GM23248 (cell line): ENCODE data around the gene PDCL3. TPM values are rescaled to one million over a fixed set of nuclear protein-coding genes. Genes with fewer than 3 reads are reported as not detected.

ENCODE experiments used
- DNase-seq: peaks from one replicate; pipeline ENCODE4 v3.0.0-alpha.2; 2015
- H2AFZ ChIP-seq: fragments of 200-600 bp; sonication (generic); 2 replicates; pipeline ENCODE4 v1.6.1; 2016; ENCODE audit warnings: antibody characterized with exemption
- H3F3A ChIP-seq: fragments of 200-600 bp; sonication (generic); 2 replicates; pipeline ENCODE4 v1.6.1; 2016; ENCODE audit warnings: mild to moderate bottlenecking, antibody characterized with exemption, mixed run types; ENCODE audit not compliant: insufficient read depth
- H3K27ac ChIP-seq: fragments of 200-600 bp; sonication (generic); 2 replicates; pipeline ENCODE4 v1.5.1; 2016; ENCODE audit warnings: mild to moderate bottlenecking
- H3K27me3 ChIP-seq: fragments of 200-600 bp; sonication (generic); replicated peaks from 2 replicates; pipeline ENCODE4 v1.6.1; 2016; ENCODE audit warnings: mild to moderate bottlenecking; ENCODE audit not compliant: insufficient read depth
- H3K36me3 ChIP-seq: fragments of 200-600 bp; sonication (generic); 2 replicates; pipeline ENCODE4 v1.6.1; 2016; ENCODE audit warnings: low read depth, mild to moderate bottlenecking
- H3K4me1 ChIP-seq: fragments of 200-600 bp; sonication (generic); 2 replicates; pipeline ENCODE4 v1.6.1; 2016; ENCODE audit warnings: mild to moderate bottlenecking; ENCODE audit not compliant: insufficient read depth
- H3K4me2 ChIP-seq: fragments of 200-600 bp; sonication (generic); one replicate; pipeline ENCODE4 v1.6.1; 2016; ENCODE audit warnings: mild to moderate bottlenecking; ENCODE audit not compliant: unreplicated experiment
- H3K4me3 ChIP-seq: fragments of 200-600 bp; sonication (generic); 2 replicates; pipeline ENCODE4 v1.5.1; 2016; ENCODE audit warnings: mild to moderate bottlenecking
- H3K79me2 ChIP-seq: fragments of 200-600 bp; sonication (generic); 2 replicates; pipeline ENCODE4 v1.6.1; 2016; ENCODE audit warnings: mild to moderate bottlenecking; ENCODE audit not compliant: insufficient read depth
- H3K9ac ChIP-seq: fragments of 200-600 bp; sonication (generic); 2 replicates; pipeline ENCODE4 v1.6.1; 2016; ENCODE audit warnings: mild to moderate bottlenecking
- H3K9me2 ChIP-seq: fragments of 200-600 bp; sonication (generic); 2 replicates; pipeline ENCODE4 v1.6.1; 2016; ENCODE audit warnings: mixed run types, mild to moderate bottlenecking, moderate library complexity; ENCODE audit not compliant: insufficient read depth
- H3K9me3 ChIP-seq: fragments of 200-600 bp; sonication (generic); one replicate; pipeline ENCODE4 v1.6.1; 2017; ENCODE audit warnings: low read depth
- H4K20me1 ChIP-seq: fragments of 200-600 bp; sonication (generic); 2 replicates; pipeline ENCODE4 v1.6.0; 2016; ENCODE audit not compliant: insufficient read depth
- EZH2 ChIP-seq: fragments of 200-600 bp; sonication (generic); IDR thresholded peaks from 2 replicates; pipeline ENCODE4 v1.6.1; 2018; ENCODE audit warnings: antibody characterized with exemption, mild to moderate bottlenecking; ENCODE audit not compliant: insufficient read depth, poor library complexity, severe bottlenecking
- EZH2phosphoT487 ChIP-seq: fragments of 200-600 bp; sonication (generic); IDR thresholded peaks from 2 replicates; pipeline ENCODE4 v1.6.1; 2018; ENCODE audit warnings: antibody characterized with exemption, moderate library complexity, mild to moderate bottlenecking, low read depth; ENCODE audit not compliant: insufficient read depth
- WGBS, 2 experiments: methylation state at CpG; one replicate each; pipeline ENCODE4 v1.1.6; 2015 to 2017; ENCODE audit warnings: low lambda C conversion rate in 2 of 2, low coverage in 1 of 2; ENCODE audit errors: missing lambda C conversion rate in 2 of 2; 5-methylcytosine and 5-hydroxymethylcytosine counted together
- in situ Hi-C: fragments of 300-500 bp; cut with MboI; formaldehyde crosslinking; loops from 2 replicates; pipeline ENCODE4 v1.15.0; 2020
- polyA plus RNA-seq: library from polyadenylated mRNA; unstranded; fragments of >200 nt; fragmentation: Nextera tagmentation; extraction: Ambion mirVana; gene quantifications from 2 replicates; pipeline ENCODE4 v1.2.1, GENCODE V29; 2016
- total RNA-seq: library from RNA; depleted of rRNA; stranded (reverse); fragments of >200 nt; shearing (Covaris generic); gene quantifications from 2 replicates; pipeline ENCODE4 v1.2.3, GENCODE V29; 2014

The PDCL3 gene
- total and polyA plus RNA-seq, 2 experiments from 2014 or later, result 12.1 to 33.1 TPM

GRCh38 chr2:100571668-100572067 is 8.9 kb downstream of the PDCL3 start:
- Histone ChIP-seq H3K9me2 (no peaks in the 10 kb centered on the region), H3K9ac (no peak overlapping the region), H3K9me3 (no peaks in the 10 kb centered on the region), H3K4me3 (no peak overlapping the region), H2AFZ (no peak overlapping the region), H3K36me3 (peaks cover 4% of the 10 kb centered on the region; the same call in 1 of the 2 replicates), H4K20me1 (no peaks in the 10 kb centered on the region), H3K27ac (no peak overlapping the region), H3K4me1 (no peaks in the 10 kb centered on the region), H3K27me3 (no peaks in the 10 kb centered on the region), H3K79me2 (no peaks in the 10 kb centered on the region), H3K4me2 (no peak overlapping the region), H3F3A (no peaks in the 10 kb centered on the region)
- no peak for DNase-seq
- in situ Hi-C loops, result no loop called here
- 90 to 91% methylated on average over 9 of the region's 9 CpGs for WGBS, 2 experiments
- no peak for TF ChIP-seq EZH2phosphoT487
- no peak for TF ChIP-seq EZH2

GRCh38 chr2:100577777-100578176 is 15.0 kb downstream of the PDCL3 start:
- in situ Hi-C loops, result no loop called here
- H3K4me3 ChIP-seq, result no peak overlapping the region
- H3K27ac ChIP-seq, result no peak overlapping the region
- H3K36me3 ChIP-seq, result 0 out of 2 replicates have a peak, but pooled peaks cover 13% of the 10 kb centered on the region
- H2AFZ ChIP-seq, result no peak overlapping the region
- no peaks in the 10 kb centered on the region for H3K4me1 ChIP-seq
- H3K9me2 ChIP-seq, result no peaks in the 10 kb centered on the region
- no peaks in the 10 kb centered on the region for H3K27me3 ChIP-seq
- no peaks in the 10 kb centered on the region for H3K9me3 ChIP-seq
- no peak overlapping the region for H3K9ac ChIP-seq
- H3K4me2 ChIP-seq, result no peak overlapping the region
- TF ChIP-seq EZH2phosphoT487, result no peak
- no peak for TF ChIP-seq EZH2
- WGBS, 2 experiments, result 78% methylated on average over 3 of the region's 3 CpGs
- peak; percentile 55 for DNase-seq
- no peaks in the 10 kb centered on the region for H4K20me1 ChIP-seq
- no peaks in the 10 kb centered on the region for H3K79me2 ChIP-seq
- H3F3A ChIP-seq, result no peaks in the 10 kb centered on the region

- H3K4me1 ChIP-seq, result no peaks in the 10 kb centered on the region
- whole genome bisulfite sequencing, 2 experiments, result 86 to 90% methylated on average over 14 to 15 of the region's 15 CpGs
- H2AFZ ChIP-seq, result no peak overlapping the region
- H3F3A ChIP-seq, result no peaks in the 10 kb centered on the region
- H3K9ac ChIP-seq, result no peak overlapping the region
- 0 out of 2 replicates have a peak, but pooled peaks cover 10% of the 10 kb centered on the region for H3K36me3 ChIP-seq
- no peaks in the 10 kb centered on the region for H3K9me3 ChIP-seq
- no peak overlapping the region for H3K4me2 ChIP-seq
- no peak overlapping the region for H3K27ac ChIP-seq
- no peaks in the 10 kb centered on the region for H3K27me3 ChIP-seq
- no peaks in the 10 kb centered on the region for H3K9me2 ChIP-seq
- in situ Hi-C loops, result no loop called here
- H4K20me1 ChIP-seq, result no peaks in the 10 kb centered on the region
- TF ChIP-seq EZH2, result no peak
- TF ChIP-seq EZH2phosphoT487, result no peak
- DNase-seq, result no peak
- no peak overlapping the region for H3K4me3 ChIP-seq
- no peaks in the 10 kb centered on the region for H3K79me2 ChIP-seq
These were observed 17.8 kb downstream of the PDCL3 start for GRCh38 chr2:100580367-100581276.

GRCh38 chr2:100581277-100581612 is 18.5 kb downstream of the PDCL3 start:
- Histone ChIP-seq H3K9ac (no peak overlapping the region), H4K20me1 (no peaks in the 10 kb centered on the region), H3K9me3 (no peaks in the 10 kb centered on the region), H3K79me2 (no peaks in the 10 kb centered on the region), H3K4me1 (no peaks in the 10 kb centered on the region), H3K36me3 (0 out of 2 replicates have a peak, but pooled peaks cover 10% of the 10 kb centered on the region), H3F3A (no peaks in the 10 kb centered on the region), H3K4me3 (no peak overlapping the region), H3K9me2 (no peaks in the 10 kb centered on the region), H2AFZ (no peak overlapping the region), H3K4me2 (no peak overlapping the region), H3K27ac (no peak overlapping the region), H3K27me3 (no peaks in the 10 kb centered on the region)
- in situ Hi-C loops, result no loop called here
- 73 to 85% methylated on average over 1 of the region's 1 CpG for WGBS, 2 experiments
- TF ChIP-seq EZH2 (no peak), EZH2phosphoT487 (no peak)
- no peak for DNase-seq
